HCT116 (cell line): ENCODE results near the gene PLEKHG5.

ENCODE experiments used
- CTCF ChIP-seq, 3 experiments: fragments of 200-600 bp in 1 of 3; sonication (generic) in 1 of 3; IDR thresholded peaks in 2 of 3; conservative IDR thresholded peaks in 1 of 3; 2 replicates each; pipeline ENCODE4 v1.5.1; 2012 to 2017; ENCODE audit warnings: low read depth in 2 of 3, low read length in 2 of 3, antibody characterized with exemption in 1 of 3, borderline replicate concordance in 1 of 3, control low read depth in 1 of 3, mild to moderate bottlenecking in 1 of 3, mixed read lengths in 1 of 3, mixed run types in 1 of 3, moderate library complexity in 1 of 3; ENCODE audit not compliant: insufficient read depth in 1 of 3
- EZH2 ChIP-seq: fragments of 200-600 bp; sonication (generic); IDR thresholded peaks from 2 replicates; pipeline ENCODE4 v1.6.1; 2017; ENCODE audit warnings: antibody characterized with exemption, mixed run types
- EZH2phosphoT487 ChIP-seq: fragments of 200-600 bp; IDR thresholded peaks from 2 replicates; pipeline ENCODE4 v1.6.1; 2018; ENCODE audit warnings: antibody characterized with exemption, borderline replicate concordance
- FOSL1 ChIP-seq: IDR thresholded peaks from 2 replicates; pipeline ENCODE4 v1.6.1; 2012; ENCODE audit warnings: low read depth
- POLR2A ChIP-seq: IDR thresholded peaks from 2 replicates; pipeline ENCODE4 v1.7.0; 2011; ENCODE audit warnings: borderline replicate concordance; ENCODE audit not compliant: insufficient read depth, insufficient read length; ENCODE audit errors: extremely low read depth
- RAD21 ChIP-seq: IDR thresholded peaks from 2 replicates; pipeline ENCODE4 v1.6.1; 2012; ENCODE audit warnings: low read depth, mild to moderate bottlenecking
- SIN3A ChIP-seq: IDR thresholded peaks from 2 replicates; pipeline ENCODE4 v1.6.1; 2012; ENCODE audit warnings: low read depth
- ZNF274 ChIP-seq: fragments of 200-500 bp; sonication (Bioruptor generic); IDR thresholded peaks from 2 replicates; pipeline ENCODE4 v1.6.1; 2014; ENCODE audit warnings: mild to moderate bottlenecking, low read depth, low read length, inconsistent platforms

GRCh38 chr1:6462412-6463119, 28.9 kb downstream of the PLEKHG5 start:
- TF ChIP-seq CTCF (IDR thresholded peaks at IDR 0.05 in 2 of 3, conservative IDR thresholded peaks at IDR 0.05 in 1 of 3; ENCODE audit: borderline replicate concordance in 1 of 3, insufficient read depth in 1 of 3, low read depth in 2 of 3, low read length in 2 of 3) (no peak; a peak in 1 of 6 replicates), POLR2A (no peak), EZH2 (no peak), FOSL1 (no peak), ZNF274 (no peak), SIN3A (no peak), EZH2phosphoT487 (no peak), RAD21 (no peak)
